ENCODE measurements around the gene DCC. TPM values are rescaled to one million over a fixed set of nuclear protein-coding genes. Genes with fewer than 3 reads are reported as not detected.

Gene DCC
- total and polyA plus RNA-seq, 2 experiments from 2014 or later = not detected

DNA sequence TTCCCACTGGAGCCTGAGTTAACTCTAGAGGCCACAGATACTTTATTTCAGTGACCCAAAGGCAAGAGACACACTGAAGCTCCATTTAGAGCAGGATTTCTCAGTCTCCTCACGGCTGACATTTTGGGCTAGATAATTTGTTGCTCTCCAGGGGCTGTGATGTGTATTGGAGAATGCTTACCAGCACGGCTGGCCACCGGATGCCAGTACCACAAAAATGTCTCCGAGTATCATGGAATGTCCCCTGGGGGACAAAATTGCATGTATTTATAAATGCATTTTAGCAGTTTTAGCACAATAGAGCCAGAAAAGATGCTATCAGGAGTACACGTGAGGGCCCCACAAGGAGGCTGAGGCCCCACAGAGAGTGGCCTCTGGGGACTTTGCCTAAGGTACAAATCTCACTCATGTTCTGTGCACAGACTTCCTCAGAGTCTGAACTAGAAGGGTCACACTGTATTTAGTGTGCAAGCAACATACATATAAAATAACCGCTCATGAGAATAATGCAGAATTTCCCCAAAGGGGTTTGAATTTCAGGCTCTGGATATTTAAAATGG is 20.5 kb upstream of the DCC start:
- no peak overlapping the region for H3K27ac ChIP-seq
- no peaks in the 10 kb centered on the region for H3K9me2 ChIP-seq (ENCODE audit: insufficient read depth)
- H3K9ac ChIP-seq = no peak overlapping the region
- in situ Hi-C loops (cut with MboI) = no loop called here
- H3K9me3 ChIP-seq (ENCODE audit: low read depth) = no peaks in the 10 kb centered on the region
- no peaks in the 10 kb centered on the region for H3K27me3 ChIP-seq (replicated peaks; ENCODE audit: insufficient read depth)
- no peak for TF ChIP-seq EZH2phosphoT487 (IDR thresholded peaks at IDR 0.05; ENCODE audit: insufficient read depth, low read depth)
- H3K4me1 ChIP-seq (ENCODE audit: insufficient read depth) = no peaks in the 10 kb centered on the region
- no peaks in the 10 kb centered on the region for H3K36me3 ChIP-seq (ENCODE audit: low read depth)
- H3F3A ChIP-seq (ENCODE audit: insufficient read depth) = no peaks in the 10 kb centered on the region
- H4K20me1 ChIP-seq (ENCODE audit: insufficient read depth) = no peaks in the 10 kb centered on the region
- H3K79me2 ChIP-seq (ENCODE audit: insufficient read depth) = no peaks in the 10 kb centered on the region
- H3K4me3 ChIP-seq = no peak overlapping the region
- H2AFZ ChIP-seq = no peak overlapping the region
- DNase-seq = peak; percentile 9
- H3K4me2 ChIP-seq (ENCODE audit: unreplicated experiment) = no peak overlapping the region
- WGBS, 2 experiments (ENCODE audit: low coverage in 1 of 2, low lambda C conversion rate in 2 of 2, missing lambda C conversion rate in 2 of 2) = 21 to 25% methylated on average over 6 of the region's 6 CpGs

DNA sequence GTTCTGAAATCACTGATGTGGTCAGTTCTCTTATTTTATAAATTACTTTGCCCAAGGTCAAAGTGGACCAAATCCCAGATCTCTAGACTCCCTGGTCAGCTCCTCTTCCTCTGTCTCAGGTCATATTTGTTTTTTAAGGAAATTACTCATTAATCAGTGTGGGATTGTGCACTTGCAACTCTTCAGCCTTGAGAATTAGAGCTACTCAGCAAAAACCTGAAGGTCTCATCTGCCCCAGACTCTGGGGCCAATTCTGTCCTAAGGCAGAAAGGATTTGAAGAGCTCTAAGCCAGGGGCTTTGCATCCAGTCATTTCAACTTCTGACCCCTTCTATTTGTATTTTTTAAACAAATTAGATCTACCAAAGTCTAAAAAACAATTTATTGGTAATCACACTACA is 17.7 kb upstream of the DCC start:
- H3K36me3 ChIP-seq (ENCODE audit: low read depth) = no peaks in the 10 kb centered on the region
- DNase-seq = no peak
- no peaks in the 10 kb centered on the region for H3K4me1 ChIP-seq (ENCODE audit: insufficient read depth)
- TF ChIP-seq EZH2phosphoT487 (IDR thresholded peaks at IDR 0.05; ENCODE audit: insufficient read depth, low read depth) (no peak), EZH2 (IDR thresholded peaks at IDR 0.05; ENCODE audit: insufficient read depth, poor library complexity, severe bottlenecking) (no peak)
- in situ Hi-C loops (cut with MboI) = no loop called here
- no peaks in the 10 kb centered on the region for H3F3A ChIP-seq (ENCODE audit: insufficient read depth)
- H3K9me3 ChIP-seq (ENCODE audit: low read depth) = no peaks in the 10 kb centered on the region
- no peak overlapping the region for H2AFZ ChIP-seq
- H3K9me2 ChIP-seq (ENCODE audit: insufficient read depth) = no peaks in the 10 kb centered on the region
- H3K9ac ChIP-seq = no peak overlapping the region
- H4K20me1 ChIP-seq (ENCODE audit: insufficient read depth) = no peaks in the 10 kb centered on the region
- H3K27me3 ChIP-seq (replicated peaks; ENCODE audit: insufficient read depth) = no peaks in the 10 kb centered on the region
- H3K79me2 ChIP-seq (ENCODE audit: insufficient read depth) = no peaks in the 10 kb centered on the region
- no peak overlapping the region for H3K4me3 ChIP-seq
- H3K4me2 ChIP-seq (ENCODE audit: unreplicated experiment) = no peak overlapping the region
- H3K27ac ChIP-seq = no peak overlapping the region

DNA sequence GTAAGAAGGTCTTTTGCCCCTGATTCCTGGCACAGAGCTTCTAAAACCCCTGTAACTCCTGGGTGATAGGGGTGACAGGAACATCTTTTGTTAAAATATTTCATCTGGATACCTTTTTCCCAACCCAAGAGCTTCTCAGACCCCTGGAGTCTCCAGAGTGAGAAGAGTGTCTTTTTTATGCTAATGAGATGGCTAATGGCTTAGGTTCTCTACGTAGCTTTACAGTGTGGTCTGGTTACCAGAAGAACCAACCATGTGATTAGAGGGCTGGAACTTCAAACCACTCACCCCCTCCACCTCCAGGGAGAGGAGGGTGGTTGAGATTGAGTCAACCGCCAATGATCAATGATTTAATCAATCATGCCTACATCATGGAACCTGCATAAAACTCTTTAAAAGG is 16.2 kb upstream of the DCC start:
- no peaks in the 10 kb centered on the region for H3K27me3 ChIP-seq (replicated peaks; ENCODE audit: insufficient read depth)
- no peaks in the 10 kb centered on the region for H3K79me2 ChIP-seq (ENCODE audit: insufficient read depth)
- in situ Hi-C loops (cut with MboI) = no loop called here
- H4K20me1 ChIP-seq (ENCODE audit: insufficient read depth) = no peaks in the 10 kb centered on the region
- no peaks in the 10 kb centered on the region for H3F3A ChIP-seq (ENCODE audit: insufficient read depth)
- no peak overlapping the region for H3K9ac ChIP-seq
- no peaks in the 10 kb centered on the region for H3K4me1 ChIP-seq (ENCODE audit: insufficient read depth)
- no peaks in the 10 kb centered on the region for H3K36me3 ChIP-seq (ENCODE audit: low read depth)
- TF ChIP-seq EZH2 (IDR thresholded peaks at IDR 0.05; ENCODE audit: insufficient read depth, poor library complexity, severe bottlenecking) = no peak
- no peak for DNase-seq
- no peak overlapping the region for H2AFZ ChIP-seq
- no peak overlapping the region for H3K4me2 ChIP-seq (ENCODE audit: unreplicated experiment)
- no peak overlapping the region for H3K27ac ChIP-seq
- WGBS, 2 experiments (ENCODE audit: low coverage in 1 of 2, low lambda C conversion rate in 2 of 2, missing lambda C conversion rate in 2 of 2) = 19 to 29% methylated on average over 2 of the region's 2 CpGs
- no peaks in the 10 kb centered on the region for H3K9me2 ChIP-seq (ENCODE audit: insufficient read depth)
- H3K4me3 ChIP-seq = no peak overlapping the region
- no peaks in the 10 kb centered on the region for H3K9me3 ChIP-seq (ENCODE audit: low read depth)

DNA sequence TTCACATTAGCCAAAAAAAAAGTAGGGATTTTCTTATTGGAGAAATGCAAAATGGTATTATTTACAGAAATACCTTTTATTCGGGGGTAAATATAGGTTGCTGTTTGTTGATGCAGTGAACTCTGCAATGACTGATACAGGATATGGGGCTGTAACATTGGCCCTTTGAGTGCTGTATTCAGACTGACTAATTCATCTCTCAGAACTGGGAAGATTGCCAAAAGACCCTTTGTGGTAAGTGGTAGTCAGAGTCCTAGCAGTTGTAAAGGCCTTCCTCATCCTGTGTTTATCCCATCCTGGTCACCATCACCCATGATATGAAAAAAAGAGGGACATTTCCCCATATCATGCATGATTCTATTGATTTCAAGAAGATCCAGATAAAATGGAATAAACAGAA is 14.0 kb upstream of the DCC start:
- in situ Hi-C loops (cut with MboI) = no loop called here
- Histone ChIP-seq H4K20me1 (ENCODE audit: insufficient read depth) (no peaks in the 10 kb centered on the region), H2AFZ (no peak overlapping the region), H3K27me3 (replicated peaks; ENCODE audit: insufficient read depth) (no peaks in the 10 kb centered on the region), H3K9me2 (ENCODE audit: insufficient read depth) (no peaks in the 10 kb centered on the region), H3K9ac (no peak overlapping the region), H3K4me1 (ENCODE audit: insufficient read depth) (no peaks in the 10 kb centered on the region), H3K4me3 (no peak overlapping the region), H3K4me2 (ENCODE audit: unreplicated experiment) (no peak overlapping the region), H3K36me3 (ENCODE audit: low read depth) (no peaks in the 10 kb centered on the region), H3F3A (ENCODE audit: insufficient read depth) (no peaks in the 10 kb centered on the region), H3K27ac (no peak overlapping the region), H3K9me3 (ENCODE audit: low read depth) (no peaks in the 10 kb centered on the region), H3K79me2 (ENCODE audit: insufficient read depth) (no peaks in the 10 kb centered on the region)
- no peak for DNase-seq
- WGBS, 2 experiments (ENCODE audit: low coverage in 1 of 2, low lambda C conversion rate in 2 of 2, missing lambda C conversion rate in 2 of 2) = 33 to 40% methylated on average over 1 of the region's 1 CpG
- TF ChIP-seq EZH2 (IDR thresholded peaks at IDR 0.05; ENCODE audit: insufficient read depth, poor library complexity, severe bottlenecking) = no peak
- no peak for TF ChIP-seq EZH2phosphoT487 (IDR thresholded peaks at IDR 0.05; ENCODE audit: insufficient read depth, low read depth)

DNA sequence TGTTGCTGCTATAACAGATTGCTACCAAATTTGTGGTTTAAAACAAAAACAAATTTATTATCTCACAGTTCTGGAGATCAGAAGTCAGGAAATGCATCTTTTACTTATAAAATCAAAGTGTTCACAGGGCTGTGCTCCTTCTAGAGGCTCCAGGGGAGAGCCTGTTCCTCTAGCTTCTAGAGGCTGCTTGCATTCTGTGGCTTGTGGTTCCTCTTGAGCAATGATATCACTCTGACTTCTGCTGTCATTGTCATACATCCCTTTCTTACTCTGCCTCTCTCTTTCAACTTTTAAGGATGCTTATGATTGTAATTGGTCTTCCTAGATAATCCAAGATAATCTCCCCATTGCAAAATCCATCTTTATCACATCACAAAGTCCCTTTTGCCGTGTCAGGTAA is 6.1 kb upstream of the DCC start:
- Histone ChIP-seq H3K4me2 (ENCODE audit: unreplicated experiment) (no peak overlapping the region), H2AFZ (no peak overlapping the region), H3K4me1 (ENCODE audit: insufficient read depth) (no peaks in the 10 kb centered on the region), H3F3A (ENCODE audit: insufficient read depth) (peaks cover 10% of the 10 kb centered on the region; the same call in 1 of the 2 replicates), H3K9me3 (ENCODE audit: low read depth) (no peaks in the 10 kb centered on the region), H3K9me2 (ENCODE audit: insufficient read depth) (no peaks in the 10 kb centered on the region), H3K27ac (no peak overlapping the region), H3K36me3 (ENCODE audit: low read depth) (no peaks in the 10 kb centered on the region), H3K79me2 (ENCODE audit: insufficient read depth) (no peaks in the 10 kb centered on the region), H3K9ac (no peak overlapping the region), H3K27me3 (replicated peaks; ENCODE audit: insufficient read depth) (no peaks in the 10 kb centered on the region), H4K20me1 (ENCODE audit: insufficient read depth) (no peaks in the 10 kb centered on the region), H3K4me3 (no peak overlapping the region)
- no peak for DNase-seq
- 60 to 73% methylated on average over 1 of the region's 1 CpG for WGBS, 2 experiments (ENCODE audit: low coverage in 1 of 2, low lambda C conversion rate in 2 of 2, missing lambda C conversion rate in 2 of 2)
- in situ Hi-C loops (cut with MboI) = no loop called here
- TF ChIP-seq EZH2 (IDR thresholded peaks at IDR 0.05; ENCODE audit: insufficient read depth, poor library complexity, severe bottlenecking) (no peak), EZH2phosphoT487 (IDR thresholded peaks at IDR 0.05; ENCODE audit: insufficient read depth, low read depth) (no peak)
